ENCODE data around the gene ELN. TPM values are rescaled to one million over a fixed set of nuclear protein-coding genes. Genes with fewer than 3 reads are reported as not detected.
"Not testable (repeated sequence)": the region's sequence is repeated elsewhere in the genome, so short reads cannot be mapped to it uniquely, and the experiment has no call there.

Gene ELN
- polyA plus RNA-seq (2011; rRNA removed) (419 and 619 TPM in 2 replicates), polyA minus RNA-seq (2011; rRNA and poly(A)+ RNA removed) (137 and 187 TPM in 2 replicates)

DNA sequence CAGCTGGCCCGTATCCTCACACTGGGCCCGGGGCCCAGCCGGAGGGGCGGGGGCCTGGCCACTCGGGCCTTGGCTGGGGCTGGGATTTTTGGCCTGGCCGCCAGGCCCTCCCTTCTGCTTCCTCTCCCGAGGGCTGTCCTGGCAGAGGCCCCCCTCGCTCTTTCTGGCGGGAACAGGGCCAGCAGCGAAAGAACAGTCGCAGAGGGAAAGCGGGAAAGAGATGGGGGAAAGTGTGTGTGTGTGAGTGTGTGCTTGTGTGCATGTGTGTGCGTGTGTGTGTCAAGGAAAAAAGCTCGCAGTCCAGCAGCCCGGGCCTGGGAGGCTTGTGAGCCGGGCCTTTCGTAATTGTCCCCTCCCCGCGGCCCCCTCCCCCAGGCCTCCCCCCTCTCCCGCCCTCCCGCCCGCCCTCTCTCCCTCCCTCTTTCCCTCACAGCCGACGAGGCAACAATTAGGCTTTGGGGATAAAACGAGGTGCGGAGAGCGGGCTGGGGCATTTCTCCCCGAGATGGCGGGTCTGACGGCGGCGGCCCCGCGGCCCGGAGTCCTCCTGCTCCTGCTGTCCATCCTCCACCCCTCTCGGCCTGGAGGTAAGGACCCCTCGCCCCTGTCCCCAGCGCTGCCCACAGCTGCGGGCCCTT lies at the start of gene ELN:
TSS of gene ELN (plus strand) at position 491 of the 638 bp plus-strand sequence. CDS start at position 506, 15 bp downstream.
- H3K4me3 ChIP-seq (ENCODE audit: low read depth, low read length): peak within 1 kb of the TSS; percentile 45
- DNase-seq (ENCODE audit: low read depth): no peak
- CTCF ChIA-PET: interaction anchor here (1.0 to 5.3 kb wide), 17 partner anchors 9 to 177 kb away, joined by 3 to 43 read pairs (median 12); no protein-coding TSS in a partner anchor
- POLR2A ChIA-PET: interaction anchor here (0.7 kb wide), 1 partner anchor 11 kb away, joined by 3 read pairs; no protein-coding TSS in a partner anchor
- no peaks in the 10 kb centered on the region for H3K27me3 ChIP-seq (ENCODE audit: control insufficient read depth, insufficient read depth, low read length)
- H3K36me3 ChIP-seq (ENCODE audit: control insufficient read depth, insufficient read depth, low read length): no peaks in the 10 kb centered on the region; the same call in 1 of the 2 replicates
- TF ChIP-seq, protein P1, sequence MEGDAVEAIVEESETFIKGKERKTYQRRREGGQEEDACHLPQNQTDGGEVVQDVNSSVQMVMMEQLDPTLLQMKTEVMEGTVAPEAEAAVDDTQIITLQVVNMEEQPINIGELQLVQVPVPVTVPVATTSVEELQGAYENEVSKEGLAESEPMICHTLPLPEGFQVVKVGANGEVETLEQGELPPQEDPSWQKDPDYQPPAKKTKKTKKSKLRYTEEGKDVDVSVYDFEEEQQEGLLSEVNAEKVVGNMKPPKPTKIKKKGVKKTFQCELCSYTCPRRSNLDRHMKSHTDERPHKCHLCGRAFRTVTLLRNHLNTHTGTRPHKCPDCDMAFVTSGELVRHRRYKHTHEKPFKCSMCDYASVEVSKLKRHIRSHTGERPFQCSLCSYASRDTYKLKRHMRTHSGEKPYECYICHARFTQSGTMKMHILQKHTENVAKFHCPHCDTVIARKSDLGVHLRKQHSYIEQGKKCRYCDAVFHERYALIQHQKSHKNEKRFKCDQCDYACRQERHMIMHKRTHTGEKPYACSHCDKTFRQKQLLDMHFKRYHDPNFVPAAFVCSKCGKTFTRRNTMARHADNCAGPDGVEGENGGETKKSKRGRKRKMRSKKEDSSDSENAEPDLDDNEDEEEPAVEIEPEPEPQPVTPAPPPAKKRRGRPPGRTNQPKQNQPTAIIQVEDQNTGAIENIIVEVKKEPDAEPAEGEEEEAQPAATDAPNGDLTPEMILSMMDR (IDR thresholded peaks at IDR 0.05; ENCODE audit: insufficient read depth, low read depth, low read length): no peak

GRCh38 chr7:73978661-73979563 lies 49.1 kb upstream of the ELN start:
- POLR2A ChIA-PET: no interaction called here
- TF ChIP-seq, protein P1 (IDR thresholded peaks at IDR 0.05; ENCODE audit: insufficient read depth, low read depth, low read length): peak; percentile 45
- no peak overlapping the region for H3K4me3 ChIP-seq (ENCODE audit: low read depth, low read length)
- no peak for DNase-seq (ENCODE audit: low read depth)
- CTCF ChIA-PET: interaction anchor here (0.5 to 2.2 kb wide), 12 partner anchors 10 to 114 kb away, joined by 3 to 10 read pairs (median 4); no protein-coding TSS in a partner anchor
- no peaks in the 10 kb centered on the region for H3K36me3 ChIP-seq (ENCODE audit: control insufficient read depth, insufficient read depth, low read length)
- H3K27me3 ChIP-seq (ENCODE audit: control insufficient read depth, insufficient read depth, low read length): no peaks in the 10 kb centered on the region

DNA sequence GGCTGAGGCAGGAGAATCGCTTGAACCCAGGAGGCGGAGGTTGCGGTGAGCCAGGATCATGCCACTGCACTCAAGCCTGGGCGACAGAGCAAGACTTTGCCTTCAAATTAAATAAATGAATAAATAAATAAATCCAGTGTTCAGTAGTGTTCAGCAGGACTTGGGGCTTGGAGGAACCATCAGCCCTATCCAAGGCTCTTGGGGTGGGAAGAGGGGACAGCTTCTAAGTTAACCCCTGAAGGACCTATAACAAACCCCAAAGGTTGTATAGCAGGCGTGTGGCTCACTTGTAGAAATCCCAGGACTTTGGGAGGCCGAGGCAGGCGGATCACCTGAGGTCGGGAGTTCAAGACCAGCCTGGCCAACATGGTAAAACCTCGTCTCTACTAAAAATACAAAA lies 48.3 kb upstream of the ELN start:
- POLR2A ChIA-PET; H3K27me3 ChIP-seq (ENCODE audit: control insufficient read depth, insufficient read depth, low read length); H3K36me3 ChIP-seq (ENCODE audit: control insufficient read depth, insufficient read depth, low read length); DNase-seq (ENCODE audit: low read depth); H3K4me3 ChIP-seq (ENCODE audit: low read depth, low read length): not testable (repeated sequence)
- CTCF ChIA-PET: interaction anchor here (0.8 to 2.2 kb wide), 7 partner anchors 10 to 88 kb away, joined by 3 to 10 read pairs (median 4); no protein-coding TSS in a partner anchor

DNA sequence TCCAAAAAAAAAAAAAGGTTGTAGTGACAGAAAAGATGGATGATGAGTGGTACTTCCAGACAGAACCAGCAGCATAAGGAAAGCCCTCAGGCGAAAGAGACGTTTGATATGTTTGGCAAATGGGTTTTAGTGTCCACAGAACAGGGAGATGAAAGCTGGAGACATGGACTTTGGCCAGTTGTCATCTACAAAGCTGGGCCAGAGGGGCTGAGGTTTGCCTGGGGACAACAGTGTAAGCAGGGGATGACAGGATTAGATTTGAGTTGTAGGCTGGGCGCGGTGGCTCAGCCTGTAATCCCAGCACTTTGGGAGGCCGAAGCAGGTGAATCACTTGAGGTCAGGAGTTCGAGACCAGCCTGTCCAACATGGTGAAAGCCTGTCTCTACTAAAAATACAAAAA lies 47.8 kb upstream of the ELN start:
- TF ChIP-seq, protein P1 (IDR thresholded peaks at IDR 0.05; ENCODE audit: insufficient read depth, low read depth, low read length): no peak
- CTCF ChIA-PET: interaction anchor here (0.7 to 2.2 kb wide), 3 partner anchors 12 to 60 kb away, joined by 3 to 10 read pairs (median 4); no protein-coding TSS in a partner anchor
- POLR2A ChIA-PET: no interaction called here
- Histone ChIP-seq H3K27me3 (ENCODE audit: control insufficient read depth, insufficient read depth, low read length) (no peaks in the 10 kb centered on the region), H3K4me3 (ENCODE audit: low read depth, low read length) (no peak overlapping the region), H3K36me3 (ENCODE audit: control insufficient read depth, insufficient read depth, low read length) (no peaks in the 10 kb centered on the region)
- DNase-seq (ENCODE audit: low read depth): no peak

DNA sequence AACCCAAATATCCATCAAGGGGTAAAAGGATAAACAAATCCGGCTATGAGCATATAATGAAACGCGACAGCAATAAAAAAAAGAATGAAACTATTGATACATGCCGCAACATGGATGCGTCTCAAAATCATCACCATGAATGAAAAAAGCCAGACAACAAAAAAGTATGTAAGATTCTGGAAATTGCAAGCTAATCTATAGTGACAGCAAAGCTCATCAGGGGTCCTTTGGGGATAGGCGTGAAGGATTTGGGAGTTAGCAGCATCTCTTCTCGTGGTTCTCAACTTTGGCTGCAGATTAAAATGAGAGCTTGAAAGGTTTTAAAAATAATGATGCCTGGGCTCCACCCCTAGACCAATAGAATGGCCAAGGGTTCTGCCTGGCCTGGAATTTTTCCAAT lies 46.0 kb upstream of the ELN start:
- no peak for DNase-seq (ENCODE audit: low read depth)
- H3K36me3 ChIP-seq (ENCODE audit: control insufficient read depth, insufficient read depth, low read length): no peaks in the 10 kb centered on the region
- ChIA-PET CTCF (interaction anchor here (1.2 kb wide), 1 partner anchor 9 kb away, joined by 3 read pairs; no protein-coding TSS in a partner anchor), POLR2A (interaction anchor here (0.7 kb wide), 1 partner anchor 11 kb away, joined by 3 read pairs; no protein-coding TSS in a partner anchor)
- TF ChIP-seq, protein P1 (IDR thresholded peaks at IDR 0.05; ENCODE audit: insufficient read depth, low read depth, low read length): no peak
- H3K4me3 ChIP-seq (ENCODE audit: low read depth, low read length): no peak overlapping the region
- no peaks in the 10 kb centered on the region for H3K27me3 ChIP-seq (ENCODE audit: control insufficient read depth, insufficient read depth, low read length)
